Activated T-cell treated with anti-CD3 and anti-CD28 coated beads, Interleukin-2, amount 50 U/mL, for 24 hours (primary cell): Measurements from ENCODE around the gene KIR2DL3.

ENCODE experiments used
- DNase-seq: peaks from one replicate; pipeline ENCODE4 v3.0.0-alpha.2; 2020
- H3K27ac Mint-ChIP-seq: 2 replicates; pipeline ENCODE4 v1.8.0; 2020; ENCODE audit warnings: mild to moderate bottlenecking, mixed read lengths
- H3K27me3 Mint-ChIP-seq: 2 replicates; pipeline ENCODE4 v1.8.0; 2020; ENCODE audit warnings: mixed read lengths
- H3K36me3 Mint-ChIP-seq: 2 replicates; pipeline ENCODE4 v1.8.0; 2020; ENCODE audit warnings: low read depth, mixed read lengths
- H3K4me1 Mint-ChIP-seq: 2 replicates; pipeline ENCODE4 v1.8.0; 2020; ENCODE audit warnings: low read depth, mixed read lengths
- H3K4me3 Mint-ChIP-seq: 2 replicates; pipeline ENCODE4 v1.8.0; 2020; ENCODE audit warnings: mild to moderate bottlenecking, moderate library complexity, mixed read lengths
- H3K9me3 Mint-ChIP-seq: 2 replicates; pipeline ENCODE4 v1.8.0; 2020; ENCODE audit warnings: mixed read lengths

KIR2DL3 gene

GRCh38 chr19:54795758-54796157 is 57.4 kb downstream of the KIR2DL3 start:
- peaks cover 4% of the 10 kb centered on the region for H3K9me3 Mint-ChIP-seq
- peaks cover 38% of the 10 kb centered on the region for H3K27me3 Mint-ChIP-seq
- H3K4me3 Mint-ChIP-seq: no peak overlapping the region
- H3K27ac Mint-ChIP-seq: no peak overlapping the region
- no peak for DNase-seq
- no peaks in the 10 kb centered on the region for H3K36me3 Mint-ChIP-seq
- peaks cover 14% of the 10 kb centered on the region for H3K4me1 Mint-ChIP-seq
